ENCODE results near the gene EXOC6. TPM values are rescaled to one million over a fixed set of nuclear protein-coding genes. Genes with fewer than 3 reads are reported as not detected.

Gene EXOC6
- total and polyA plus RNA-seq, 2 of the 13 experiments (the other 11 are each of a cell fraction or from before 2014, with no cell fraction given) = 22.2 to 29.2 TPM

DNA sequence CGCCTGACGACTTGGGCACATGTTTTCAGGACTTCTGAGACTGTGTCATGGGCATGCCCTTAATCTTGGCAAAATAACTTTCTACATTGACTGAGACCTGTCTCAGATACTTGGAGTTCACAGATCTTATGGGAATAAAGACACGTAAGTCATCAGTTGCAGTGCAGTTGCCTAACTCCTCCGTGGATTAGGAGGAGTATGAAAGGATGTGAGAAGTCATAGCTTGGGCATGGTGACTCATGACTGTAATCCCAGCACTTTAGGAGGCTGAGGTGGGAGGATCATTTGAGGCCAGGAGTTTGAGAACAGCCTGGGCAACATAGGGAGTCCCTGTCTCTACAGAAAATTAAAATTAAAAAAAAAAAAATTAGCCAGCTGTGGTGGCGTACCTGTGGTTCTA lies 49.6 kb downstream of the EXOC6 start:
- peaks cover 19% of the 10 kb centered on the region for H3K4me1 ChIP-seq (ENCODE audit: insufficient read depth, low read length)
- no peaks in the 10 kb centered on the region for H3K27me3 ChIP-seq (ENCODE audit: control insufficient read depth in 1 of 2, insufficient read depth in 2 of 2, low read length in 2 of 2)
- intact Hi-C loops (cut with micrococcal nuclease; ENCODE audit: unreplicated experiment) (loop anchor here (10.0 kb wide), 1 partner anchor 137 kb away; no protein-coding TSS in a partner anchor), in situ Hi-C loops (cut with HindIII; ENCODE audit: extremely low pct_ligation_motif_present, low pct_unique_long_range_greater_than_20kb) (no loop called here)
- POLR2A ChIA-PET = no interaction called here
- H3K27ac ChIP-seq (ENCODE audit: extremely low read length, insufficient read depth, low read length) = no peak overlapping the region
- BruUV-seq (replicated peaks) = no TSS peak
- WGBS (ENCODE audit: low lambda C conversion rate) = 91% methylated on average over 5 of the region's 5 CpGs
- H3K4me3 ChIP-seq (replicated peaks in 1 of 3; ENCODE audit: insufficient read depth in 1 of 3, low read depth in 2 of 3, low read length in 3 of 3) = no peak overlapping the region
- H2AFZ ChIP-seq (ENCODE audit: low read length) = no peak overlapping the region
- H3K79me2 ChIP-seq (ENCODE audit: insufficient read depth, low read length) = peaks cover 2% of the 10 kb centered on the region
- H3K9ac ChIP-seq (ENCODE audit: insufficient read depth, low read depth, low read length) = no peak overlapping the region
- ATAC-seq (no peak), FAIRE-seq (no peak), DNase-seq (ENCODE audit: low spot score) (no peak)
- H3K36me3 ChIP-seq (replicated peaks in 1 of 2; ENCODE audit: control insufficient read depth in 1 of 2, insufficient read depth in 2 of 2, low read length in 2 of 2) = peaks cover 0 to 8% of the 10 kb centered on the region in 2 experiments; a peak in 1 of 5 replicates
- no peaks in the 10 kb centered on the region for H3K9me3 ChIP-seq (ENCODE audit: low read length)
- CTCF ChIA-PET (ENCODE audit: low intra/inter-chr PET ratio, low total read pairs) = no interaction called here
- no peak overlapping the region for H3K4me2 ChIP-seq (ENCODE audit: low read depth, low read length)
- peaks cover 5% of the 10 kb centered on the region; the same call in 1 of the 2 replicates for H4K20me1 ChIP-seq (ENCODE audit: insufficient read depth, low read length)
- TF ChIP-seq, protein P1, sequence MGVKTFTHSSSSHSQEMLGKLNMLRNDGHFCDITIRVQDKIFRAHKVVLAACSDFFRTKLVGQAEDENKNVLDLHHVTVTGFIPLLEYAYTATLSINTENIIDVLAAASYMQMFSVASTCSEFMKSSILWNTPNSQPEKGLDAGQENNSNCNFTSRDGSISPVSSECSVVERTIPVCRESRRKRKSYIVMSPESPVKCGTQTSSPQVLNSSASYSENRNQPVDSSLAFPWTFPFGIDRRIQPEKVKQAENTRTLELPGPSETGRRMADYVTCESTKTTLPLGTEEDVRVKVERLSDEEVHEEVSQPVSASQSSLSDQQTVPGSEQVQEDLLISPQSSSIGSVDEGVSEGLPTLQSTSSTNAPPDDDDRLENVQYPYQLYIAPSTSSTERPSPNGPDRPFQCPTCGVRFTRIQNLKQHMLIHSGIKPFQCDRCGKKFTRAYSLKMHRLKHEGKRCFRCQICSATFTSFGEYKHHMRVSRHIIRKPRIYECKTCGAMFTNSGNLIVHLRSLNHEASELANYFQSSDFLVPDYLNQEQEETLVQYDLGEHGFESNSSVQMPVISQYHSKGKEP (CRISPR knock-in tag; IDR thresholded peaks at IDR 0.05) = no peak
- TF ChIP-seq EZH2 (conservative IDR thresholded peaks at IDR 0.05; ENCODE audit: low read depth, low read length) (no peak), ZNF766 (CRISPR knock-in tag; IDR thresholded peaks at IDR 0.05; ENCODE audit: borderline replicate concordance) (no peak), GABPB1 (CRISPR knock-in tag; IDR thresholded peaks at IDR 0.05) (no peak), ZNF207 (IDR thresholded peaks at IDR 0.05; ENCODE audit: borderline replicate concordance) (no peak), ZNF713 (CRISPR knock-in tag; IDR thresholded peaks at IDR 0.05) (no peak), RAD21 (CRISPR knock-in tag; IDR thresholded peaks at IDR 0.05) (no peak), SRSF1 (optimal IDR thresholded peaks at IDR 0.05; ENCODE audit: low read depth, low read length) (no peak), GFI1 (CRISPR knock-in tag; IDR thresholded peaks at IDR 0.05; ENCODE audit: borderline replicate concordance) (no peak), ZFYVE20 (CRISPR knock-in tag; IDR thresholded peaks at IDR 0.05; ENCODE audit: borderline replicate concordance, low read depth) (no peak), KDM4B (CRISPR knock-in tag; IDR thresholded peaks at IDR 0.05) (no peak), PLRG1 (conservative IDR thresholded peaks at IDR 0.05) (no peak), AGO2 (optimal IDR thresholded peaks at IDR 0.05; ENCODE audit: low read depth, low read length) (no peak), NR2F6 (IDR thresholded peaks at IDR 0.05) (no peak), NR2F6 (CRISPR knock-in tag; IDR thresholded peaks at IDR 0.05) (no peak)
- TF ChIP-seq, protein P2, sequence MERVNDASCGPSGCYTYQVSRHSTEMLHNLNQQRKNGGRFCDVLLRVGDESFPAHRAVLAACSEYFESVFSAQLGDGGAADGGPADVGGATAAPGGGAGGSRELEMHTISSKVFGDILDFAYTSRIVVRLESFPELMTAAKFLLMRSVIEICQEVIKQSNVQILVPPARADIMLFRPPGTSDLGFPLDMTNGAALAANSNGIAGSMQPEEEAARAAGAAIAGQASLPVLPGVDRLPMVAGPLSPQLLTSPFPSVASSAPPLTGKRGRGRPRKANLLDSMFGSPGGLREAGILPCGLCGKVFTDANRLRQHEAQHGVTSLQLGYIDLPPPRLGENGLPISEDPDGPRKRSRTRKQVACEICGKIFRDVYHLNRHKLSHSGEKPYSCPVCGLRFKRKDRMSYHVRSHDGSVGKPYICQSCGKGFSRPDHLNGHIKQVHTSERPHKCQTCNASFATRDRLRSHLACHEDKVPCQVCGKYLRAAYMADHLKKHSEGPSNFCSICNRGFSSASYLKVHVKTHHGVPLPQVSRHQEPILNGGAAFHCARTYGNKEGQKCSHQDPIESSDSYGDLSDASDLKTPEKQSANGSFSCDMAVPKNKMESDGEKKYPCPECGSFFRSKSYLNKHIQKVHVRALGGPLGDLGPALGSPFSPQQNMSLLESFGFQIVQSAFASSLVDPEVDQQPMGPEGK (CRISPR knock-in tag; IDR thresholded peaks at IDR 0.05) = no peak
- TF ChIP-seq, protein P3, sequence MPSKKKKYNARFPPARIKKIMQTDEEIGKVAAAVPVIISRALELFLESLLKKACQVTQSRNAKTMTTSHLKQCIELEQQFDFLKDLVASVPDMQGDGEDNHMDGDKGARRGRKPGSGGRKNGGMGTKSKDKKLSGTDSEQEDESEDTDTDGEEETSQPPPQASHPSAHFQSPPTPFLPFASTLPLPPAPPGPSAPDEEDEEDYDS (CRISPR knock-in tag; IDR thresholded peaks at IDR 0.05) = no peak
- TF ChIP-seq, protein P4, sequence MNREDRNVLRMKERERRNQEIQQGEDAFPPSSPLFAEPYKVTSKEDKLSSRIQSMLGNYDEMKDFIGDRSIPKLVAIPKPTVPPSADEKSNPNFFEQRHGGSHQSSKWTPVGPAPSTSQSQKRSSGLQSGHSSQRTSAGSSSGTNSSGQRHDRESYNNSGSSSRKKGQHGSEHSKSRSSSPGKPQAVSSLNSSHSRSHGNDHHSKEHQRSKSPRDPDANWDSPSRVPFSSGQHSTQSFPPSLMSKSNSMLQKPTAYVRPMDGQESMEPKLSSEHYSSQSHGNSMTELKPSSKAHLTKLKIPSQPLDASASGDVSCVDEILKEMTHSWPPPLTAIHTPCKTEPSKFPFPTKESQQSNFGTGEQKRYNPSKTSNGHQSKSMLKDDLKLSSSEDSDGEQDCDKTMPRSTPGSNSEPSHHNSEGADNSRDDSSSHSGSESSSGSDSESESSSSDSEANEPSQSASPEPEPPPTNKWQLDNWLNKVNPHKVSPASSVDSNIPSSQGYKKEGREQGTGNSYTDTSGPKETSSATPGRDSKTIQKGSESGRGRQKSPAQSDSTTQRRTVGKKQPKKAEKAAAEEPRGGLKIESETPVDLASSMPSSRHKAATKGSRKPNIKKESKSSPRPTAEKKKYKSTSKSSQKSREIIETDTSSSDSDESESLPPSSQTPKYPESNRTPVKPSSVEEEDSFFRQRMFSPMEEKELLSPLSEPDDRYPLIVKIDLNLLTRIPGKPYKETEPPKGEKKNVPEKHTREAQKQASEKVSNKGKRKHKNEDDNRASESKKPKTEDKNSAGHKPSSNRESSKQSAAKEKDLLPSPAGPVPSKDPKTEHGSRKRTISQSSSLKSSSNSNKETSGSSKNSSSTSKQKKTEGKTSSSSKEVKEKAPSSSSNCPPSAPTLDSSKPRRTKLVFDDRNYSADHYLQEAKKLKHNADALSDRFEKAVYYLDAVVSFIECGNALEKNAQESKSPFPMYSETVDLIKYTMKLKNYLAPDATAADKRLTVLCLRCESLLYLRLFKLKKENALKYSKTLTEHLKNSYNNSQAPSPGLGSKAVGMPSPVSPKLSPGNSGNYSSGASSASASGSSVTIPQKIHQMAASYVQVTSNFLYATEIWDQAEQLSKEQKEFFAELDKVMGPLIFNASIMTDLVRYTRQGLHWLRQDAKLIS (CRISPR knock-in tag; IDR thresholded peaks at IDR 0.05) = no peak
- TF ChIP-seq, protein P5, sequence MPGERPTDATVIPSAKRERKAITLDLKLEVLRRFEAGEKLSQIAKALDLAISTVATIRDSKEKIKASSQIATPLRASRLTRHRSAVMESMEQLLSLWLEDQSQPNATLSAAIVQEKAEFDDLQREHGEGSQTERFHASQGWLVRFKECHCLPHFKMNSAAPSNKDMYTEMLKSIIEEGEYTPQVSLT (CRISPR knock-in tag; IDR thresholded peaks at IDR 0.05; ENCODE audit: borderline replicate concordance, low read depth) = no peak
